ENCODE results near the gene RDH12.
"Not testable (repeated sequence)": the region's sequence is repeated elsewhere in the genome, so short reads cannot be mapped to it uniquely, and the experiment has no call there.

RDH12 gene

GRCh38 chr14:67709346-67709745, 7.7 kb downstream of the RDH12 start:
- not testable (repeated sequence) for DNase-seq

GRCh38 chr14:67709796-67710195, 8.1 kb downstream of the RDH12 start:
- not testable (repeated sequence) for DNase-seq

- no peak for DNase-seq
Measured at GRCh38 chr14:67710209-67710608, 8.5 kb downstream of the RDH12 start.

GRCh38 chr14:67717048-67717447, 15.4 kb downstream of the RDH12 start:
- no peak for DNase-seq

GRCh38 chr14:67718265-67718664, 16.6 kb downstream of the RDH12 start:
- DNase-seq: no peak

GRCh38 chr14:67719385-67719784, 17.7 kb downstream of the RDH12 start:
- not testable (repeated sequence) for DNase-seq

- DNase-seq: no peak
Measured at GRCh38 chr14:67719866-67720265, 18.2 kb downstream of the RDH12 start.

- DNase-seq: no peak
Measured at GRCh38 chr14:67721875-67722274, 20.2 kb downstream of the RDH12 start.

- no peak for DNase-seq
Measured at GRCh38 chr14:67722293-67722692, 20.6 kb downstream of the RDH12 start.

- DNase-seq: no peak
Measured at GRCh38 chr14:67725171-67725570, 23.5 kb downstream of the RDH12 start.

- no peak for DNase-seq
Measured at GRCh38 chr14:67727361-67727760, 25.7 kb downstream of the RDH12 start.

GRCh38 chr14:67728258-67728657, 26.6 kb downstream of the RDH12 start:
- no peak for DNase-seq

- no peak for DNase-seq
Measured at GRCh38 chr14:67729072-67729885, 27.6 kb downstream of the RDH12 start.

GRCh38 chr14:67733616-67734015, 31.9 kb downstream of the RDH12 start:
- DNase-seq: no peak

- no peak for DNase-seq
Measured at GRCh38 chr14:67734675-67735074, 33.0 kb downstream of the RDH12 start.

GRCh38 chr14:67735336-67736147, 33.9 kb downstream of the RDH12 start:
- DNase-seq: no peak

GRCh38 chr14:67736771-67737170, 35.1 kb downstream of the RDH12 start:
- DNase-seq: no peak

- DNase-seq: peak; percentile 11
Measured at GRCh38 chr14:67738740-67739504, 37.2 kb downstream of the RDH12 start.

- no peak for DNase-seq
Measured at GRCh38 chr14:67744046-67744445, 42.4 kb downstream of the RDH12 start.

GRCh38 chr14:67746927-67747326, 45.2 kb downstream of the RDH12 start:
- no peak for DNase-seq

- DNase-seq: no peak
Measured at GRCh38 chr14:67748312-67748711, 46.6 kb downstream of the RDH12 start.

- no peak for DNase-seq
Measured at GRCh38 chr14:67749341-67750084, 47.8 kb downstream of the RDH12 start.

- DNase-seq: no peak
Measured at GRCh38 chr14:67756496-67756895, 54.8 kb downstream of the RDH12 start.
